Cerebellar cortex (tissue), 1 donor: ENCODE results near the gene ZNF611.
"Not testable (repeated sequence)": the region's sequence is repeated elsewhere in the genome, so short reads cannot be mapped to it uniquely, and the experiment has no call there.

Experiments
- DNase-seq: peaks from one replicate; pipeline ENCODE4 v3.0.0-alpha.2; 2015; ENCODE audit warnings: low spot score

ZNF611 gene

GRCh38 chr19:52716522-52716921 is 18.3 kb downstream of the ZNF611 start:
- DNase-seq = no peak

GRCh38 chr19:52715902-52716301 is 18.9 kb downstream of the ZNF611 start:
- DNase-seq = not testable (repeated sequence)

GRCh38 chr19:52715330-52715729 is 19.5 kb downstream of the ZNF611 start:
- not testable (repeated sequence) for DNase-seq

GRCh38 chr19:52713051-52713450 is 21.8 kb downstream of the ZNF611 start:
- DNase-seq = not testable (repeated sequence)

GRCh38 chr19:52711661-52712060 is 23.2 kb downstream of the ZNF611 start:
- DNase-seq = not testable (repeated sequence)

GRCh38 chr19:52710538-52710937 is 24.3 kb downstream of the ZNF611 start:
- no peak for DNase-seq

GRCh38 chr19:52705615-52706014 is 29.2 kb downstream of the ZNF611 start:
- DNase-seq = not testable (repeated sequence)

GRCh38 chr19:52703917-52704316 is 30.9 kb downstream of the ZNF611 start:
- DNase-seq = no peak

- no peak for DNase-seq
These were observed 34.2 kb downstream of the ZNF611 start for GRCh38 chr19:52700673-52701072.

GRCh38 chr19:52699555-52699954 is 35.3 kb downstream of the ZNF611 start:
- DNase-seq = not testable (repeated sequence)

- no peak for DNase-seq
These were observed 38.8 kb downstream of the ZNF611 start for GRCh38 chr19:52695996-52696395.

GRCh38 chr19:52694921-52695320 is 39.9 kb downstream of the ZNF611 start:
- DNase-seq = no peak

GRCh38 chr19:52694281-52694680 is 40.6 kb downstream of the ZNF611 start:
- DNase-seq = not testable (repeated sequence)

- DNase-seq = no peak
These were observed 42.3 kb downstream of the ZNF611 start for GRCh38 chr19:52692431-52693008.

GRCh38 chr19:52691737-52692136 is 43.1 kb downstream of the ZNF611 start:
- no peak for DNase-seq

- DNase-seq = no peak
These were observed 43.6 kb downstream of the ZNF611 start for GRCh38 chr19:52691215-52691610.

- peak; percentile 94 for DNase-seq
These were observed 44.3 kb downstream of the ZNF611 start for GRCh38 chr19:52690369-52691214.

- no peak for DNase-seq
These were observed 44.9 kb downstream of the ZNF611 start for GRCh38 chr19:52689843-52690368.

- DNase-seq = peak; percentile 35
These were observed 45.7 kb downstream of the ZNF611 start for GRCh38 chr19:52688925-52689796.

GRCh38 chr19:52688335-52688734 is 46.5 kb downstream of the ZNF611 start:
- no peak for DNase-seq

- DNase-seq = no peak
These were observed 47.2 kb downstream of the ZNF611 start for GRCh38 chr19:52687684-52688083.

- no peak for DNase-seq
These were observed 49.0 kb downstream of the ZNF611 start for GRCh38 chr19:52685811-52686210.
